GM18499 (cell line): ENCODE measurements around the gene PLA2R1.
A peak's percentile ranks its signal among the peaks of the same experiment; 100 is the strongest.

Experiments used
- ATAC-seq: cut with Tn5 transposase; IDR thresholded peaks from one replicate; pipeline ENCODE4 v1.9.1; 2021; ENCODE audit warnings: moderate number of reproducible peaks; ENCODE audit not compliant: insufficient read depth, unreplicated experiment

Gene PLA2R1

GRCh38 chr2:159903443-159904126 is 158.8 kb downstream of the PLA2R1 start:
- ATAC-seq: no peak

GRCh38 chr2:159902722-159903121 is 159.7 kb downstream of the PLA2R1 start:
- no peak for ATAC-seq

- no peak for ATAC-seq
Observed at GRCh38 chr2:159900343-159900742, 162.1 kb downstream of the PLA2R1 start.

DNA sequence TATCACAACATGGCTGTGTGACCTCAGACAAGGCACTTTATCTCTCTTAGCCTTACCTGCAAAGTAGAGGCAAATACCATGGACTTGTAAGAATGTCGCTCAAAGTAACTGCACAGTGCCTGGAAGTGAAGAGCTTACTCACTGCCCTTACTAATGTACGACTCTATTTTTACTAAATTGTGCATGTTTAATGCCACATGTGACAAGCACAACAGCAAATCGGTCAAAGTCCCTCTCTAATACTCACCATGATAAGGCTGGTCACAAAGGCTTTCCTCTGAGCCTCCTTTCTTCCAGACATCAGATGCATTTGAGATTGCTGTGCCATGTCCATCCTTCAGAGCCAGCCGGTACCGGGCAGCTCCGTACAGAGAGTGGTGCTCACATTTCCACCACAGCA is 164.0 kb downstream of the PLA2R1 start:
- no peak for ATAC-seq

GRCh38 chr2:159897720-159898119 is 164.7 kb downstream of the PLA2R1 start:
- no peak for ATAC-seq

DNA sequence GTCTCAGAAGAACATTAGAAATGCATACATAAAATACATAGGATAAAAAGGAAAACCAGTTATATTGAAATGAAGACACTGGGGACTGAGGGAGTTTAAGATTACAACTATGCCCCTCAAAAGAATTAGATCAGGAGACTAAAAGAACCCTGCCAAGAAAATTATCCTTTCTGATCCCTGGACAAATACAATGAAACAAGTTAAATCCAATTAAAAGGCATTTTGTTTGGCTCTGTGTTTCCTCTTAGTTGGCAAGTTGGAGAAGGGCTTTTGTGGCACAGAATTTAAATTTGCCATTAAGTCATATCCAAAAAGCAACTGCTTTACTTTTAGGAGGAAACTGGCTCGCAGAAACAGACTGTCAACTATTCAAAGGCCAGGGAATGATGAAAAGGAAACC is 165.3 kb downstream of the PLA2R1 start:
- no peak for ATAC-seq

DNA sequence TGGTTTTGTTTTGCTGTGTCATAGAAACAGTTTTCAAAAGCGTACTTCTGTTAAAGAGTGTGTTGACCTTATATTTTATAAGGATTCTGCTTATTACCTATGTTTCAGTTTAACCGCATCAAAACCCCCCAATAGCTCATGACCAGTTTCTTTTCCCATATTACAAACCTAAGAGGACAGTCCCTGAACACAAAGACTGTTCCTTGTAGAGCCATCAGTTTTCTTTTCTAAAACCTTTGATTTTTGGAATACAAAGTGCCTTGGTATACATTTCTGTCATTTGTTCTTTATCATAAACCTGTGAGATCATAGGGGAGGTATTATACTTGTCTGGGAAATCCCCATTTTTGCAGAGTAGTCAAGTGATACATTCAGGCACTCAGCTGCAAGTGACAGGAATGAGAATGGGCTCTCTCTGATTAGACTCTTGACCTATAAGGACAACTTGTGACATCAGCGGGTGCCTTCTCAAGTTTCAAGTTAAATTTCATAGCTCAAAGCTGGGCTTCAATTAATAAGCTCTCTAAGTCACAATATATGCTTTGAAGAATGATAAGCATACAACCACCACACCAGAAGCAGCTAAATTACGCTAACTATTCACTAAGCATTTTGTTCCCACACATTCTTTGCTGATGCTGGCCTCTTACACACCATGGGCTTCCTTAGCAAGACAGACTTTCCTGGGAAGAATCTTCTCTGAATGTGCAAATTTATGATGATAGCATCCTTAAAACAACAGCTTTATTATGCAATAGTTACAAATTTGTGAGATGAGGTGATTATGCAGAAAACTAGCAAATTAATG is 167.0 kb downstream of the PLA2R1 start:
- peak; percentile 43 for ATAC-seq

- ATAC-seq: no peak
Observed at GRCh38 chr2:159894145-159894838, 168.1 kb downstream of the PLA2R1 start.

- ATAC-seq: no peak
Observed at GRCh38 chr2:159892990-159893810, 169.2 kb downstream of the PLA2R1 start.

- no peak for ATAC-seq
Observed at GRCh38 chr2:159891917-159892730, 170.3 kb downstream of the PLA2R1 start.

DNA sequence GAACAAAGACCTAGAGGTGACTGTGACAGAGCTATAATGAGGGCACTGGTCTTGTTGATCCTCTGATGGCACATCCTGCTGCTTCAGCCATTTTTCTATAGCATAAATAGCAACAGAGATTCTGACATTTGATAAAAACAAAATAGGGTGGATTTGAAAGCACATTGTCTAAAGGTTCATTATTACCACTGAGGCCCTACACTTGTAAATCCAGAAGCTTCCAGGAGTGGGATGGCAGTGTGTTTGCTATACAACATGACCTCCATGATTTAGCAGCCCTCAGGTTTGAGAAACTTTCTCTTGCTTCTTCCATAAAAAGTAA is 171.2 kb downstream of the PLA2R1 start:
- ATAC-seq: no peak

DNA sequence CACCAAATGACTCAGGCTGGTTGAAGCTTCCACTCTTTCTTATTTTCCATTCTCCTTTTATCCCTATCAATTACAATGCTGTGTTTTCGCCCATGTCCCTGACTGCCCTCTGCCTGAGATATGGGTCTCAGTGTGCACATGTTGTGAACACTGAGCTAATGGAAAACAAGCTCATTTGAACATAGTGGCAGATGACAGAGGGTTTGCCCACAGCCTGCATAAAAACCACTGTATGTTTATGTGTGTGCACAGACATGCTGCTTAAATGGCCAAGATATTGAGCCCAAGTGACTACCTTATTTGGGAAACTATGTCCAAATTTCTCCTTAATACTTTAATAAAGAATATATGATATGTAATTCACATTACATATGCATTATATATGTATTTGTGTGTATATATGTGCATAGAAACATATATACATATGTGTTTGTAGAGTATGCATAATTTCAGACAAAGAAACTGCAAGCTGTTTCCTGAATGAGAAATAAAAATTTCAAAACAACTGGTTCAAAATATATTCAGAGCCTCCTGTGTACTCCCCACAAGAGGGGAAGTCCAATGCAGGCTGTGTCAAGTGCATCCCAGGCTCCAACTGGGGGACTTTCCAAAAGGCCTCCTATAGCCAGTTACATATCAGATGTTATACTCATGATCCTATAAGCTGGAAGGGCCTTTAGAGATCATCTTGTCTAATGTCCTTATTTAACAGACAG is 171.7 kb downstream of the PLA2R1 start:
- ATAC-seq: peak; percentile 30

- ATAC-seq: no peak
Observed at GRCh38 chr2:159882130-159882745, 180.2 kb downstream of the PLA2R1 start.
